ENCODE results near the gene GSKIP. TPM values are rescaled to one million over a fixed set of nuclear protein-coding genes. Genes with fewer than 3 reads are reported as not detected.
"Not testable (repeated sequence)": the region's sequence is repeated elsewhere in the genome, so short reads cannot be mapped to it uniquely, and the experiment has no call there.

Gene GSKIP, protein sequence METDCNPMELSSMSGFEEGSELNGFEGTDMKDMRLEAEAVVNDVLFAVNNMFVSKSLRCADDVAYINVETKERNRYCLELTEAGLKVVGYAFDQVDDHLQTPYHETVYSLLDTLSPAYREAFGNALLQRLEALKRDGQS
- total RNA-seq: 18.3 and 19.6 TPM in 2 replicates

DNA sequence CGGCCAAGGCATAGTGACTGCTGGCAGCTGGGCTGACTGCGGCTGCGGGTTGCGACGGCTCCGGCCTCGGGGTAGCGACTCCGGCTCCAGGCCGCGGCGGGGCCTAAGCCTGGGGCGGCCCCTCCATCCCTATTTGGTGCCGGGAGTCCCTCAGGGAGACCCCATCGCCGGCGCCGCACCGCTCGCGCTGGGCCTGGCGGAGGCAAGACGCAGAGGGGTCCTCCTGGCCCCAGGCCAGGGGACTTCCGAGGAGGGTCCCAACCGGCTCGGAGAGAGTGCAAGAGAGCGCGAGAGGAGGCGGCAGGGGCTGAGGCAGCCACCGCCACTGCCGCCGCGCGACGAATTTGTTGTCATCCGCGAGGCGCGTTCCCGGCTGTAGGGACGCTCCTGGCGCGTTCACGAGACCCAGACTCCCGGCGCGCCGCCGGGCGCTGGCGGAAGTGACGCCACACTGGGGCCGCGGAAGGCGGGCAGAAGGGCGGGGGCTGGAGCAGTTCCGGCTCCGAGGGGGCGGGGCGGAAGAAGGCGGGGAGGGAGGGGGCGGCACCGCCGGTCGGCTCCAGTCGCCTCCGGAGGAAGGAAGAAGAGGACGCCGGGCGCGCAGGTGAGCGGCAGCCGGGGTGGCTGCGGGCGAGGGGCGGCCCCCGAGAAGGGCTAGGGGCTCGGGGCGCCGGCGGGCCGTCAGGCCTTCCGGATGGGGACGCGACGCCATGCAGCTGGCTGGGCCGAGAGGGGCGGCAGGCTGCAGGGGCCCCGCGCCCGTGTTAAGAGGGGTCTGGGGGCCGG lies at the start of gene GSKIP, which contains the start of gene ATG2B:
Gene GSKIP (plus strand): TSS at position 562 of the 786 bp plus-strand sequence. CDS start 18,722 bp downstream, outside the sequence.
Gene ATG2B (minus strand): TSS at position 377 of the 786 bp plus-strand sequence. CDS start 365 bp downstream, at position 12.
- intact Hi-C loops (cut with micrococcal nuclease): loop anchor here (1.0 to 5.0 kb wide), 8 partner anchors 28 to 1206 kb away; partner anchors contain the start of genes DICER1, PAPOLA, SYNE3 and VRK1

DNA sequence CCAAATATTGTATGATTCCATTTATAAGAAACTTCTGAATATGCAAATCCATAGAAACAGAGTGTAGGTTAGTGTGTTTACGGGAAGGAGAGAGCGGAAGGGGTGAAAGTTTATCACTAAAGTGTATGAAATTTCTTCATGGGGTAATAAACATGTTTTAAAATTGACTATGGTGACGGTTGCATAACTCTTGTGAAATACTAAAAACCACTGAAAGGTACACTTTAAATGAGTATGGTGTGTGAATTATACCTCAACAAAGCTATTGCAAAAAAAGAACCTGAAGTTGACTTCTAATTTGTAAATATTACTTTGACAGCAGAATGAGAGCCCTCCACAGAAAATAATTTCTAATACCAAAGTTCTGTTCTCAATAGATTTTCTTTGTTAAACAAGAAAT lies 47.2 kb upstream of the GSKIP start:
- intact Hi-C loops (cut with micrococcal nuclease): no loop called here

DNA sequence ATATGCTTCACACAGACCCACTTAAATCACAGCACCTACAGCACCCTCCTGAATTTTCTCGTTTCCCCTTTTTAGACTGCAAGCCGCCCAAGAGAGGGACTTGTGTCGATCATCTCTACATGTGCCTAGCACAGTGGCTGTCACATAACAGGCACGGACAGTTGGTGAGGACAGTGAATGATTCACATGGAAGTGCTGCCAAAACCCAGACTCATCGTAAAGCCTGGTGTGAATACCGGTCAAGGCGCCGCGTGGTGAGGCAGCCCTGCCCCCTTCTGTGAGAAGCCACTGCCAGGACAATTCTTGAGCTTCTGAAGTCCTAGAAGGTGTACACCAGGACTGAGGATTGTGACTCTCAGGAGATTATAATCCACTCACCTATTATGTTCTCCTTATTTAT lies 44.5 kb upstream of the GSKIP start:
- intact Hi-C loops (cut with micrococcal nuclease): no loop called here

DNA sequence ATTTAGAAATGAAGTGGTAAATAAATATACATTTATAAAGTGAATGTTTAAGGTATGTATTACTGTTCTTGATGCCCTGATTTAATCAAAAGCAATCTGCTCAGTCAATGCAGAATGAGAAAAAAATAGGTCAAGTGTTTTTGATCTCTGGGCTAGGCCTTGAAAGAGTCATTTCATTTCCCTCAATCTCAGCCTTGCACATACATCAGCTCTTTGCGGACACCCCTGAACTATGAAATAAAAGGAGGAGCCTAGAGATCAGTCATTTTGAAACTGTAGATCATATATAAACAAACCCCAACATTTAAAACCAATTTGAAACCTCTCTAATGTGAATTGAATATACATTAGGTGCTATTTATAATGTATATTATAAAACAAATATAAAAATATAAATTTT lies 42.7 kb upstream of the GSKIP start:
- intact Hi-C loops (cut with micrococcal nuclease): no loop called here

DNA sequence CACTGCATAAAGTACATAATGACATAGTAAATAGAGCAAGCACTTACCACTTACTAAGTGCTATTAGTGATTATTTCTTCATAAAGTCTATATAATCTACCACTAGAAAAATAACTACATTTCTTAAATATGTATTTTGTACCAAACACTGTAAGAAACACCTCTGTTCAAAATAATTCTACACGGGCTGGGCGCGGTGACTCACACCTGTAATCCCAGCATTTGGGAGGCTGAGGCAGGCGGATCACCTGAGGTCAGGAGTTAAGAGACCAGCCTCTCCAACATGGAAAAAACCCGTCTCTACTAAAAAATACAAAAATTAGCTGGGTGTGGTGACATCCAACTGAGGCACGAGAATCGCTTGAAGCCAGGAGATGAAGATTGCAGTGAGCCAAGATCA lies 39.1 kb upstream of the GSKIP start:
- intact Hi-C loops (cut with micrococcal nuclease): no loop called here

DNA sequence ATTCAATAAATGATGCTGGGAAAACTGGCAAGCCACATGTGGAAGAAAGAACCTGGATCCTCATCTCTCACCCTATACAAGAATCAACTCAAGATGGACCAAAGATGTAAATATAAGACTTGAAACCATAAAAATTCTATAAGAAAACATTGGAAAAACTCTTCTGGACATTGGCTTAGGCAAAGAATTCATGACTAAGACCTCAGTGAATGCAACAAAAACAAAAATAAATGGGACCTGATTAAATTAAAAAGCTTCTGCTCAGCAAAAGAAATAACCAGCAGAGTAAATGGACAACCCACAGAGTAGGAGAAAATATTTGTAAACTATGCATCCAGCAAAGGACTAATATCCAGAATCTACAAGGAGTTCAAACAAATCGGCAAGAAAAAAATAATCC lies 24.8 kb upstream of the GSKIP start:
- intact Hi-C loops (cut with micrococcal nuclease): no loop called here

DNA sequence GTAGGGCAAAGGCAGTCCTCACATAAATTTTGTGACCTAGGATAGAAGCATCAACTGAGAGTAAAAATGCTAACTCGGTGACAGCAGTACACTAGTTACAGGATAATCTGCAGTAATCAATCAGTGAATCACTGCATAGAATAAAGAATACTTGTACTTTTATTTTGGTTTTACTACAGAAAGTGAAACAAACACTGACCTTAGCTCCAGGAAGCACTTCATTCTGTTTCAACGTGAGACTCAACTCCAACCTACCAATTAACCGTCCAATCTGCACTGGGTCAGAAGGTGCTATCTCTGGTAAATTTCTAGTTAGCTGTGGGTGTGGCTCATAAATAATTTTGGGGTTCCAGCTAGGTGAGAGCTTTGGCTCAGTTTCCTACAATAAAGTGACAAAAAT lies 22.0 kb upstream of the GSKIP start:
- intact Hi-C loops (cut with micrococcal nuclease): no loop called here

DNA sequence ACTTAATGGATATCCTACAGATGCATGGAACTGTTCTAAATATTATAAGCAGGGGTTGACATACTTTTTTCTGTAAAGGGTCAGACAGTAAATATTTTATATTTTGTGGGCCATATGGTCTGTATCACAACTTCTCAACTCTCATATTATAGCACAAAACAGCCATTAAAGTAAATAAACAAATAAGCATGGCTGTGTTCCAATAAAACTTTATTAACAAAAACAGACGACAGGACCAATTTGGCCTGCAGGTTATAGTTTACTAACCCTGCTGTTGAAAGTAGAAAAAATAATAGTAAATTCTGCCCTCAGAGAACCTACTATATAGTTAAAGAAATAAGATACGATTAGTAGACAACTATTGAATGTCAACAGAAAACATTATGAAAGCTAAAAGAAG lies 17.7 kb upstream of the GSKIP start:
- intact Hi-C loops (cut with micrococcal nuclease): no loop called here

DNA sequence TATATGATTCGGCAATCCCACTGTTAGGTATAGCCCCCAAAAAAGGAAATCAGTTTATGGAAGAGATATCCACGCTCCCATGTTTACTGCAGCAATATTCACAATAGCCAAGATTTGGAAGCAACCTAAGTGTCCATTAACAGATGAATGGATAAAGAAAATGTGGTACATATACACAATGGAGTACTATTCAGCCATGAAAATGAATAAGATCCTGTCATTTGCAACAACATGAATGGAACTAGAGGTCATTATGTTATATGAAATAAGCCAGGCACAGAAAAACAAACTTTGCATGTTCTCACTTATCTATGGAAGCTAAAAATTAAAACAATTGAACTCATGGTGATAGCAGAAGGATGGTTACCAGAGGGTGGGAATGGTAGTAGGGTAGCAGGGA lies 15.4 kb upstream of the GSKIP start:
- intact Hi-C loops (cut with micrococcal nuclease): not testable (repeated sequence)

DNA sequence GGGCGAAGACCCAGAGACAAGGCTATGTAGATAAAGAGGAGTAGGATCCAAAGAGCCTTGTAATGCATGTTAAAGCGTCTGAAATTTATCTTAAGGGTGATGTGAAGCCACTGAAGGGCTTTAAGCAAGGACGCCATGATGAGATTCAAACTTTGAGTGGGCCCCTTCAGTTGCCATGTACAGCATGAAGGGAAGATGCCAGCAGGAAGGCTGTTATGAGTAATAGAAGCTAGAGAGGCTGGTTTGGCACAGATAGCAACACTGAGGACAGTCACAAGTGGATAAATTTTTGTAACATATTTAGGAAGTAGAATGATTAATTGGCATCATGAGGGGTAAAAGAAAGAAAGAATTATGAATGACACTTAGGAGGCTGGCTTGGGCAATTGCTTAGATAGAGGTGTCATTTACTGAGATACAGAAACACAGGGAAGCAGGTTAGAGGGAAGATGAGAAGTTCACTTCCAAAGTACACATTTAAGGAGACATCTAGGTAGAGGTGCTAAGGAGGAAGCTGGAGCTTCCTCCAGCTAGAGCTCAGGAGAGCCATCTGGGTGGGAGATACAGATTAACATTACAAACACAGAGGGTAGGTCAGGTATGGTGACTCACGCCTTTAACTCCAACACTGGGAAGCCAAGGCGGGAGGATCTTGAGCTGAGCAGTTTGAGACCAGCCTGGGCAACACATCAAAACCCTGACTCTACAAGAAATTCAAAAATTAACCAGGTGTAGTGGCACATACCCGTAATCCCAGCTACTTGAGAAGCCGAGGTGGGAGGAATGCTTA lies 13.8 kb upstream of the GSKIP start:
- intact Hi-C loops (cut with micrococcal nuclease): no loop called here

DNA sequence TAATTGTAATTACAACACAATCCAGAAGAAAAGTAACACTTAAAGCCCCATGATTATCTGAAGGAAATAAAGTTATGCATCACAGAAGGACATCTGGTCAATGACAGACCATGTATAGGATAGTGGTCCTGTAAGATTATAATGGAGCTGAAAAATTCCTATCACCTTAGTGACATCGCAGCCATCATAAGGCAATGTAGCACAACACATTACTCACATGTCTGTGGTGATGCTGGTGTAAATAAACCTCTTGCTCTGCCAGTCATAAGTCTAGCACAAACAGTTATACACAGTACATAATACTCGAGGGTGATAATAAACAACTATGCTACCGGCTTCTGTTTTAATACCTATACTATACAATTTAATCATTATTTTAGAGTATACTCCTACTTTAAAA lies 11.3 kb upstream of the GSKIP start:
- intact Hi-C loops (cut with micrococcal nuclease): no loop called here

DNA sequence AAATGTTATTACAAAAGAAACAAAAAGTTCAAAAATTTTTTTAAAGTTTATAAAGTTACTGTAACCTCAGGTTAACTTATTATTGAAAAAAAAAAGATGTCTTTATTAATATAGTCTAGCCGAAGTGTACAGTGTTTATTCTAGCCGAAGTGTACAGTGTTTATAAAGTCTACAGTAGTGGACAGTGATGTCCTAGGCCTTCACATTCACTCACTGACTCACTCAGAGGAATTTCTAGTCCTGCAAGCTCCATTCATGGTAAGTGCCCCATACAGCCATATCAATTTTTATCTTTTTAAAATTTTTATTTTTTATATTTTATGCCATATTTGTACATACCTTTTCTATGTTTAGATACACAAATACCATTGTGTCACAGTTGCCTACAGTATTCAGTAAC lies 10.6 kb upstream of the GSKIP start:
- intact Hi-C loops (cut with micrococcal nuclease): no loop called here

DNA sequence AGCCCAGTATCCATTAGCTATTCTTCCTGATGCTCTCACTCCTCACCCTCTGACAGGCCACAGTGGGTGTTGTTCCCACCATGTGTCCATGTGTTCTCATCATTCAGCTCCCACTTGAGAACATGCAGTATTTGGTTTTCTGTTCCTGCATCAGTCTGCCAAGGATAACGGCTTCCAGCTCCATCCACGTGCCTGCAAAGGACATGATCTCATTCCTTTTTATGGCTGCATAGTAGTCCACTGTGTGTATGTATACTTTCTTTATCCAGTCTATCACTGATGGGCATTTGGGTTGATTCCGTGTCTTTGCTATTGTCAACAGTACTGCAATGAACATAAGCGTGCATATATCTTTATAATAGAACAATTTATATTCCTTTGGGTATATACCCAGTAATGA lies 9.1 kb upstream of the GSKIP start:
- intact Hi-C loops (cut with micrococcal nuclease): no loop called here

DNA sequence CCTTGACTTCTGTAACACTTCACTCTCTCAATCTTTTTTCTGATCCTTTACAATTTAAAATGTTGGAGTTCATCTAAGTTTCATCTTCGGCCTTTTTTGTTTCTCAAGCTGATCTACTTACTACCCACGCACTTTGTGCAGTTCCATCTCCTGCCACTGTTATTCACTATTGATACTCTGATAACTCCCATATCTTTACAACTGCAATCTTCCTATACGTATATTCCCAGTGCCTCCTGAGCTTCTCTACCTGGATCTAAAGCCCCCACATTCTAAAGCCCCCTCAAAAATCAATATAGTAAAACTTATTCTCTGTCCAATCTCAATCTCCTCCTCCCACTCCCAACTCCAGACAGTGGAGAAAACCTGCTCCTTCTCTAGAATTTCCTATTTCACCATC lies 6.1 kb upstream of the GSKIP start:
- intact Hi-C loops (cut with micrococcal nuclease): no loop called here

DNA sequence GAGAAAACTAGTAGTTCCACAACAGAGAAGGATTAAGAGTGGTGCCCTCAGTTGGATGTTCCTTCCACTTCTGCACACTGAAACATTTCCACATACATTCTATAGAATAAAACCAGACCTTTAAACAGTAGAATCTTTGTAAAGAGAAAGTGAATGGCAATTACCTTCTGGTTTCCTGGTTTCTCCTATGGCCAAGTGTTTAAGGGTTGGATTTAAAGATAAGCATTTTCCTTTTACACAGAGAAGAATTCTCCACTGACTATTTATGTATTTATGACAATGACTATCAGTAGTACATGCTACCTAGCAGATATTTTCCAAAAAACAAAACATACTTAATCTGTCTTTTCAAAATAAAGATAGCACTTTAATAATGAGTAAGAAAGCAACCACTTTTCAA lies 3.4 kb upstream of the GSKIP start:
- intact Hi-C loops (cut with micrococcal nuclease): loop anchor here (5.0 kb wide), 1 partner anchor 843 kb away; the partner anchor contains the start of gene SYNE3

DNA sequence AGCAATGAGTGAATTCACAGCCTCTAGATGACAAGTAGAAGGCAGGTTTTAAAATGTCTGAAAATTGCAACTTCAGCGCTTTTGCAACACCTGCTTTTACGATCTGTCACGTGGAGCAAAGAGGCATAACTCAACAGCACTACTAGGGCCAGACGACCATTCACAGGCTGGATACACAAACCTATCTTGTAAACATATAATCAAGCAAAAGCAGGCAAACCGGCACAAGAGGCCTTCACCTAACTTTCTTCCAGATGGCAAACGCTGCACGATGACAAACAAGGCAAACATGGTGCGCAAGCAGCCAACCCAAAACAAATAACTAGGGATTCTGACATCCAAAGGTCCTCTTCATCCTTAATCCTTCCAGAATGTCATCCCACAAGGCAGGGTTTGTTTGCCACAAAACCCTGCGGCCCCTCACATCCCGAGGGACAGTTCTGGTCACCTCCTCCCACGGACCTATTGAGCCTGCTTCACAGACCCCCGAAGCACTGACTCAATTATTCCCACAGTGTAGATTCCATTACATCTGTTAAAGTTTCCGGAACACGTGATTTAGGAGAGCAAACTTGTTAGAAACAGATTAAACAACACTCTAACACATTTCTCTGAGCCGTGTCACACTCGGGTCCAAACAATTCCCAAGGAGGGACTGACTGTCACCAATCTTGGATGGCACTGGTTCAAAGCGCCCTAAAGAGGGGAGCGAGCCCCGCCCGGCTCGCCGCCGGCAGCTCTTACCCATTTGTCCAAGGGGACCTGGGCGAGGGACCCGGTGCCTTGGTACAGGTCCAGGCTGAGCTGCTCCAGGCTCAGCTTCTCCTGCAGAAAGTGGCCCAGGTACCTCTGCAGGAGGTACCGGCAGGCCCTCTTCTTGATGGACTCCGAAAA lies 1.0 kb upstream of the GSKIP start:
- intact Hi-C loops (cut with micrococcal nuclease): loop anchor here (2.0 to 5.0 kb wide), 3 partner anchors 66 to 1206 kb away; partner anchors contain the start of genes DICER1 and SYNE3

DNA sequence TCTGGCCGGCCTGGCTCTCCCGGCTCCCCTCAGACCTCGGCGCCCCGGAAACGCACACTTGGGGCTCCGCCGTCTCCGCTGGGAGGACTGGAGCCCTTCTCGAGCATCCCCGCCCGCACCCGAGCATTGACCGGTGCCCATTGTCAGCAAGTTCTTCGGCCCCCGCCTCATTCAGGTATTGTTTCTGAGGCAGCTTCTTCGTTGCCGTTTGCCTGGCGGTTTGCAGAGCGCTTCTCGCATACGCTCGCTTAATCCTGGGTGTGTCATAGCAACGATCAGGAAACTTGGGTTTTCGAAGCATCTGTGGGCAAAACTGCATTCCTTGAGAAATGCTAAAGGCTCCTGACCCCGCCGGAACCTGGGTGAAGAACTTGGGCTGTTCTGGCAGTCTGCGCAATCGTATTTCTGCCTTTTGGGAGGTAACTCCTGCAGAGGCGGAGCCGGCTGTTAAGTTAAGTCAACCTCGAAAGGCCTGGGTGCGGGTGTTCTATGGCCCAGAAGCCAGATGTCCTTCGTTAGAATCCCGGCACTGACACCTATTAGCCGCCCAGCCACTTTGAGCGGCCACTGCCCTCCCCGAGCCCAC lies 518 bp downstream of the GSKIP start:
- intact Hi-C loops (cut with micrococcal nuclease): loop anchor here (1.0 to 5.0 kb wide), 8 partner anchors 27 to 1207 kb away; partner anchors contain the start of genes DICER1, PAPOLA, SYNE3 and VRK1

DNA sequence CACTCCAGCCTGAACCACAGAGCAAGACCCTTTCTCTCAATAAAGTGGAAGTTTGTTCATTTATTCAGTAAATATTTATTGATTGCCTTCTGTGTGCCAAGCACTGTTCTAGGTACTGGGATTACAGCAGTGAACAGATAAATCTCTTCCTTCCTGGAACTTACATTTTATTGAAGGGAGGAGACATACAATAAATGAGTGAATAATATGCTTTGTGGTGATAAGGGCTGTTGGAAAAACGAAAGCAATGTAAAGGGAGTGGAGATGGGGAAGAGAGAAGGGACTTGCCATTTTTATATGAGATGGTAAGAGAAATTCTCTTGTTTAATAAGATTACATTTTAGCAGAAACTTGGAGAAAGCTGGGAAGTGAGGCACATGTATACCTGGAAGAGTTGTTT lies 1.6 kb downstream of the GSKIP start:
- intact Hi-C loops (cut with micrococcal nuclease): loop anchor here (5.0 kb wide), 1 partner anchor 848 kb away; the partner anchor contains the start of gene SYNE3

DNA sequence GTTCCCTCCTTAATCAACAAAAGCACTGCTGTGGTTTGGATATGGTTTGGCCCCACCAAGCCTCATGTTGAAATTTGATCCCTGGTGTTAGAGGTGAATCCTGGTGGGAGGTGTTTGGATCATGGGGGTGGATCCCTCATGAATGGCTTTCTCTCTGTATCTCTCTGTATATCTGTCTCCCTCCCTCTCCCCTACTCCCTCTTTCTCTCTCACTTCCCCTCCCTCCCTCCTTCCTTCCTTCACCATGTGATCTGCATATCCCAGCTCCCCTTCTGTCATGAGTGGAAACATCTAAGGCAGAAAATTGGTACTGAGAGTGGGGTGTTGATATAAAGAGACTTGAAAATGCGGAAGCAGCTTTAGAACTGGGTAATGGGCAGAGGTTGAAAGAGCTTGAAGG lies 5.2 kb downstream of the GSKIP start:
- intact Hi-C loops (cut with micrococcal nuclease): no loop called here

DNA sequence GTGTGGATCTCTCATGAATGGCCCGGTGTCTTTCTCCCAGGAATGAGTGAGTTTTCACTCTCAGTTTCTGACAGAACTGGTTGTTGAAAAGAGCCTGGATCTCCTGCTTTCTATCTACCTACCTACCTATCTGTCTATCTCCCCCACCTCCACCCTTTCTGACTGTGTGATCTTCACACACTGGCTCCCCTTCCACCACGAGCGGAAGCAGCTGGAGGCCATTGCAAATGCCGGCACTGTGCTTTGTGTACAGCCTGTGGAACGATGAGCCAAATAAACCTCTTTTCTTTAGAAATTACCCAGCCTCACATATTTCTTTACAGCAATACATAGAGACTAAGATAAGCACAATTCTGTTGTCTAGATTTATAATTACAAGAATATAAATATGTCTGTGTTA lies 7.2 kb downstream of the GSKIP start:
- intact Hi-C loops (cut with micrococcal nuclease): no loop called here

All from T-helper 1 cell treated with Interleukin-12 subunit alpha and Interleukin-12 subunit beta and Interleukin-4 antibody, amounts not matched to agents 30 ng/mL and 1 ng/mL, for 36 hours (primary cell).